Skeletal muscle tissue (tissue), 4 donors: ENCODE measurements around the gene INSM1. TPM values are rescaled to one million over a fixed set of nuclear protein-coding genes. Genes with fewer than 3 reads are reported as not detected.
"Not testable (repeated sequence)": the region's sequence is repeated elsewhere in the genome, so short reads cannot be mapped to it uniquely, and the experiment has no call there.

Source experiments
- H3K27ac ChIP-seq: one replicate; pipeline ENCODE4 v1.7.0; 2013; ENCODE audit warnings: mild to moderate bottlenecking, low read depth, low read length, inconsistent platforms
- H3K27me3 ChIP-seq, 3 donors: one replicate each; pipeline ENCODE4 v1.7.0; 2013; ENCODE audit warnings: low read length in 3 of 3; ENCODE audit not compliant: control insufficient read depth in 3 of 3, insufficient read depth in 3 of 3
- H3K36me3 ChIP-seq, 3 donors: one replicate each; pipeline ENCODE4 v1.7.0; 2013; ENCODE audit warnings: low read length in 3 of 3; ENCODE audit not compliant: control insufficient read depth in 3 of 3, insufficient read depth in 3 of 3
- H3K4me1 ChIP-seq, 3 donors: one replicate each; pipeline ENCODE4 v1.7.0; 2013; ENCODE audit warnings: low read length in 3 of 3, mild to moderate bottlenecking in 3 of 3; ENCODE audit not compliant: control insufficient read depth in 3 of 3, insufficient read depth in 3 of 3
- H3K4me3 ChIP-seq, 3 donors: one replicate each; pipeline ENCODE4 v1.7.0; 2013; ENCODE audit warnings: low read length in 3 of 3
- H3K9ac ChIP-seq, 3 donors: one replicate each; pipeline ENCODE4 v1.7.0; 2013; ENCODE audit warnings: low read length in 3 of 3, mild to moderate bottlenecking in 3 of 3, moderate library complexity in 2 of 3, low read depth in 1 of 3
- H3K9me3 ChIP-seq, 3 donors: one replicate each; pipeline ENCODE4 v1.7.0; 2013; ENCODE audit warnings: low read length in 3 of 3; ENCODE audit not compliant: control insufficient read depth in 3 of 3
- total RNA-seq: library from RNA; depleted of rRNA; stranded (reverse); fragments of >200 nt; gene quantifications from one replicate; pipeline ENCODE4 v1.2.3, GENCODE V29; 2014
- donor health status: Osteomylitis.

Gene INSM1
- total RNA-seq, 1 donor from 2014 or later, result not detected

DNA sequence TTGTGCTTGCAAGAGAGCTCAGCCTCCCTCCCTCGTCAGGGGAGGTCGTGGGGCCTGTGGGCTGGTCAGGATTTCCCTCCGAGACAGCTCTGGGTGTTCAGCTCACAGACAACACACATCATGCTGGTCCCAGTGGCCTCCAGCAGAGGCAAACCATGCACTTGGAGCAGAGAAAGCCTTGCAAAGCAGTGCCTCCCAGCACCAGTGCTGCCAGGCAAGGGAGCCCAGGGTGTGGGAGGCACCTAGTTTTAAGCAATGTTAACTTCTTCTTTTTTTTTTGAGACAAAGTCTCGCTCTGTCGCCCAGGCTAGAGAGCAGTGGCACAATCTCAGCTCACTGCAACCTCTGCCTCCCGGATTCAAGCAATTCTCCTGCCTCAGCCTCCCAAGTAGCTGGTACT is 34.0 kb upstream of the INSM1 start:
- H3K4me1 ChIP-seq, result no peaks in the 10 kb centered on the region

DNA sequence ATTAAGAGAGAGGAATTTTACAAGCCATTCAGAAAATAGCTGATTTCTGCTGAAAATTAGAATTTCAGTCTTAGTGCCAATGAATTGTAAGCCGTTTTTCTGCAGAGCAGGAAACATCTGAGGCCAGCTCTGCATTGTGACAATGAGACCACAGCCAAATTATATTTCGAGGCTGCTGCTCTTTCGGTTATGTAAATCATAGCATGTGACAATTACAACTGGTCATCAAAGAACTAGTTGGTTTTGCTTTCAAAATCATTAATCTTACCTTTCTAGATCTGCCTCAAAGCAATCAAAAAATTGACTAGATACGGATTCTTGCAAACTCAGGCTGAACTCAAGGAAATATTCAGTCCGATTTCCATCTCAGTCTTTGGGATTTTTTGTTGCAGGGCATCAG is 33.4 kb upstream of the INSM1 start:
- Histone ChIP-seq H3K27ac (no peak overlapping the region), H3K36me3 (no peaks in the 10 kb centered on the region), H3K9ac (no peak overlapping the region), H3K4me3 (no peak overlapping the region), H3K27me3 (no peaks in the 10 kb centered on the region), H3K9me3 (no peaks in the 10 kb centered on the region), H3K4me1 (no peaks in the 10 kb centered on the region)

More for the DNA sequence above, 34.0 kb upstream of the INSM1 start:
- H3K4me3 ChIP-seq, result no peak overlapping the region
- no peaks in the 10 kb centered on the region for H3K36me3 ChIP-seq
- no peak overlapping the region for H3K9ac ChIP-seq
- no peaks in the 10 kb centered on the region for H3K9me3 ChIP-seq
- no peaks in the 10 kb centered on the region for H3K27me3 ChIP-seq
- no peak overlapping the region for H3K27ac ChIP-seq

DNA sequence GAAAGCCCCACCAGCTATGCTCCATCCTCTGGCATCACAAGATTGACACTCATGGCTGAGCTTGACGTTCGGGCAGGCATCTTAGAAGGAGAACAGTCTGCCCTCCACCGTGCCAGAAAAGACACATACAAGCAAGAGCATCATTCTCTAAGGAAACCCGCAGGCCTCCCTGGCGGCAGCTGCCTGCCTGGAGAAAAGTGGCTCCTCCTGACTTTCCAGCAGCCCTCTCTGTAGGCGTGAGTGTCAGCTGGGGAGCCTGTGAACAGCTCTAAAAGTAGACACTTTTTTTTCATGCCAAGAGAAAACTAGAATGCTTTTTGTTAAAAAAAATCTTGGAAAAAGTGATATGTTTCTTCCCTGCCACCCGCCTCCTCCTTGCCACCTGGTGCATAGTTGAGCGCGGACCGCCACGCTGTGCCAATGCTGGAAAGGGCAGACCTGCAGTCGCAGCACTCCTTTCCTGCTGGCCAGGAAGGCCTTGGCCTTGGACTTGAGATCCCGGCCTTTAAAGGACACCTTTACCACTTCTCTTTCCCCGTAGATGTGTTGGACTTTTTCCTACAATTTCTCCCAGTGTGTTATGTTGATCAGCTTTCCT is 29.7 kb upstream of the INSM1 start:
- Histone ChIP-seq H3K36me3 (no peaks in the 10 kb centered on the region), H3K9me3 (no peaks in the 10 kb centered on the region), H3K4me3 (no peak overlapping the region)

DNA sequence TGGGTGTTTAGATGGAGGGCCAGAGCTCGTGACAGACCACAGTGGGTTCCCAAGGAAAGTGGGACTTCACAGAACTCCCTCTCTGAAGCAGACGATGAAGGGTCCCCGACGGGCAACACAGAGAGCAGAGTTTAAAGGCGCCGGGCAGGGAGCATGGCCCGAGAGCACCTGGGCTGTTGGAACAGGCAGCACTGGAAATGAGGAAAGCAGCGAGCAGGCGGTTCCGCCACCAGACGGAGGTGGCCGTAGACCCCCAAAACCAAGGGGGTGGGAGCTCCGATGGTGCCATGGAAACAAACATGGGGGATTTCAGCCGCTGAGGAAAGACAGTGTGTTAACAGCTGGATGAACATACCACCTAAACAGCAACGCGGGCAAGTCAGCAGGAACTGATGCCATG is 27.5 kb upstream of the INSM1 start:
- Histone ChIP-seq H3K9ac (no peak overlapping the region), H3K4me3 (no peak overlapping the region), H3K27ac (no peak overlapping the region), H3K27me3 (peaks cover 0 to 4% (median 0%) of the 10 kb centered on the region in 3 donors), H3K4me1 (no peaks in the 10 kb centered on the region), H3K9me3 (no peaks in the 10 kb centered on the region), H3K36me3 (no peaks in the 10 kb centered on the region)

More for the DNA sequence above, 29.7 kb upstream of the INSM1 start:
- Histone ChIP-seq H3K9ac (no peak overlapping the region), H3K27me3 (peaks cover 0 to 4% (median 0%) of the 10 kb centered on the region in 3 donors), H3K27ac (no peak overlapping the region), H3K4me1 (no peaks in the 10 kb centered on the region)

DNA sequence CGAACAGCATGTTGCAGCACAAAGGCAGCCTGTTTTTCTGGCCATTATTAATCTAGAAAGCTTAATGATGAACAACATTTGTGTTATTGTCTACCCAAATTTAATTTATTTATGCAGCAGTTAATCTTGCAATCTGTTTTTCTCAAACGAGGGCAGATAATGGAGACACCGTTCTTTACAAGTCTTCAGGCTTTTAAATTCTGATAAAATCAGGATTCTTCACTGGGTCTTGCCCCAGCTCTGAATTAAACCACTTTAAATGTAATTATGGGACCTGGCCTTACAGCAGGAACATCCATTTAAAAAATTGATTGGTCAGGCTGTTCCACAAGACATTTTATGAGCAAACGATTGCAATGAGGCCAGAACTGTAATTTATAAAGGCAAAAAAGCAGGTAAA is 26.5 kb upstream of the INSM1 start:
- Histone ChIP-seq H3K27ac (no peak overlapping the region), H3K4me3 (no peak overlapping the region), H3K9ac (no peak overlapping the region), H3K4me1 (no peaks in the 10 kb centered on the region), H3K9me3 (no peaks in the 10 kb centered on the region), H3K27me3 (peaks cover 0 to 4% (median 0%) of the 10 kb centered on the region in 3 donors), H3K36me3 (no peaks in the 10 kb centered on the region)

DNA sequence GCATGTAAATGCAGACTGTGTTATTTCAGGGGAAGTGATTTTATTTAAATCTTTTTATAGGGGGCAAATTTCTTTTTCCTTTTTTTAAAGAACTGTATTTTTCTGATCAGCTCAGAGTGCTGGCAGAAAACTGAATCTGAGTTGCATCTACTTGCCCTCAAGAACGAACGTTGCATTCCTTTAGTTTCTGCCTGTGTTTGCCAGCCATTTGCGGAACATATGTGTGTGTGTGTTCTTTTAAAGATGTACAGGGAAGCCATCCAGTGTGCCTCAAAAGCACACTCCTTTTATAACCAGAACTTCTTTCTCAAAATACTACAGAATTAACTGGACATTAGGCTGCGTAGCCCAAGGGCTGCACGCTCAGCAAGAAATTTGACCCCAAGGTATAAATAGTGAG is 25.8 kb upstream of the INSM1 start:
- Histone ChIP-seq H3K4me1 (no peaks in the 10 kb centered on the region), H3K27ac (no peak overlapping the region), H3K9me3 (no peaks in the 10 kb centered on the region), H3K9ac (no peak overlapping the region), H3K36me3 (no peaks in the 10 kb centered on the region), H3K27me3 (peaks cover 0 to 4% (median 0%) of the 10 kb centered on the region in 3 donors), H3K4me3 (no peak overlapping the region)

DNA sequence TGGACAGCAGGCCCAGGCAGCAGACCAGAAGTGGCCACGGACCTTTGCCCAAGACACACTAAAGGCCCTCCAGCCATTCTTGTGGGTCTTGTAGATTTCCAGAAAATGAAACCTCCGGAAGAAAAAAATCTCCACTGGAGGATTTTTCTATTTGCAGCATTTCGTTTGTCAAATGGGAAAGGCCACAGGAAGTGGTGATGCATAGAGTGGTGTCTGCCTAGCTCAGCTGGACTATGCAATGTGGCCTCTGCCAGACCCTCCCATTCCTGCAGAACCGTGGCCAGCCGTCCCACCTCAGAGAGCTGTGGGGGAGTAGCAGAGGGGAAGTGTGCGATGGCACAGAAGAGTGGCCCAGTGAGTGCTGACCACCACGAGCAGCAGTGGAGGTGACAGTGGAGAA is 24.0 kb upstream of the INSM1 start:
- H3K9ac ChIP-seq, result no peak overlapping the region
- H3K9me3 ChIP-seq, result no peaks in the 10 kb centered on the region
- H3K4me3 ChIP-seq, result no peak overlapping the region
- no peak overlapping the region for H3K27ac ChIP-seq
- no peaks in the 10 kb centered on the region for H3K36me3 ChIP-seq
- peaks cover 0 to 4% (median 0%) of the 10 kb centered on the region in 3 donors for H3K27me3 ChIP-seq
- H3K4me1 ChIP-seq, result no peaks in the 10 kb centered on the region

DNA sequence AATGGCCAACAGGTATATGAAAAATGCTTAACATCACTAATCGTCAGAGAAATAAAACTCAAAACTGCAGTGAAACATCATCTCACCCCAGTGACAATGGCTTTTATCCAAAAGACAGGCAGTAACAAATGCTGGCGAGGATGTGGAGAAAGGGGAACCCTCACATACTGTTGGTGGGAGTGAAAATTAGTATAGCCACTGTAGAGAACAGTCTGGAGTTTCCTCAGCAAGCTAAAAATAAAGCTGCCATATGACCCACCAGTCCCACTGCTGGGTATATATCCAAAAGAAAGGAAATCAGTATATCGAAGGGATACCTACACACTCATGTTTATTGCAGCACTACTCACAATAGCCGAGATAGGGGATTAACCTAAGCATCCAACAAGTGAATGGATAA is 23.4 kb upstream of the INSM1 start:
- Histone ChIP-seq H3K36me3 (no peaks in the 10 kb centered on the region), H3K9ac (no peak overlapping the region), H3K4me3 (no peak overlapping the region), H3K9me3 (no peaks in the 10 kb centered on the region), H3K27ac (no peak overlapping the region), H3K27me3 (peaks cover 0 to 4% (median 0%) of the 10 kb centered on the region in 3 donors), H3K4me1 (no peaks in the 10 kb centered on the region)

DNA sequence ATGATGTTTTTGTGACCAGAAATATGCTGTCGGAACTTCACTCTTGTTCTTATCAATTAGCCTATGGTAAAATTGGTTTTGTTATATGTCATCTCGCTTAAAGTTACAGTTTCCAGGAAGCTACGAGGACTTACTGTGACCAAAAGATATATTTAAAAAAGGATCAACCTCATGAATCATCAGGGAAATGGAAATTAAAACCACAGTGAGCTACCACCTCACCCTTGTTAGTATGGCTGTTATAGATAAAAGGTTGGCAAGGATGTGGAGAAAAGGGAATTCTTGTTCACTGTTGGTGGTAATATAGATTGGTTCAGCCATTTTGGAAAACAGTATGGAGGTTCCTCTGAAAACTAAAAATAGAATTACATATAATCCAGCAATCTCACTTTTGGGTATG is 14.3 kb upstream of the INSM1 start:
- Histone ChIP-seq H3K4me1 (no peaks in the 10 kb centered on the region), H3K36me3 (no peaks in the 10 kb centered on the region), H3K9me3 (peaks cover 0 to 2% (median 0%) of the 10 kb centered on the region in 3 donors), H3K27ac (no peak overlapping the region), H3K9ac (no peak overlapping the region), H3K27me3 (no peaks in the 10 kb centered on the region), H3K4me3 (no peak overlapping the region)

DNA sequence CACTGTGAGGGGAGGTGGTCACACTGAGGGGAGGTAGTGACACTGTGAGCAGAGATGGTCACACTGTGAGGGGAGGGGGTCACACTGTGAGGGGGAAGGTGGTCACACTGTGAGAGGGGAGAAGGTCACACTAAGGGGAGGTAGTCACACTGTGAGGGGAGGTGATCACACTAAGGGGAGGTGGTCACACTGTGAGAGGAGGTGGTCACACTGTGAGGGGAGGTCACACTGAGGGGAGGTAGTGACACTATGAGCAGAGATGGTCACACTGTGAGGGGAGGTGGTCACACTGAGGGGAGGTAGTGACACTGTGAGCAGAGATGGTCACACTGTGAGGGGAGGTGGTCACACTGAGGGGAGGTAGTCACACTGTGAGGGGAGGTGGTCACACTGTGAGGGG is 12.4 kb upstream of the INSM1 start:
- H3K9me3 ChIP-seq, H3K9ac ChIP-seq, H3K4me1 ChIP-seq, H3K36me3 ChIP-seq, H3K27me3 ChIP-seq, H3K4me3 ChIP-seq, H3K27ac ChIP-seq: not testable (repeated sequence)
